Left ventricle myocardium inferior (tissue), 1 donor: Measurements from ENCODE around the gene MYH9. TPM values are rescaled to one million over a fixed set of nuclear protein-coding genes. Genes with fewer than 3 reads are reported as not detected.

Source experiments
- DNase-seq: peaks from one replicate; pipeline ENCODE4 v3.0.0-alpha.2; 2020
- H3K27ac ChIP-seq: fragments of 200-600 bp; replicated peaks from 2 replicates; pipeline ENCODE4 v1.8.0; 2021
- H3K27me3 ChIP-seq: fragments of 200-600 bp; 2 replicates; pipeline ENCODE4 v1.8.0; 2021; ENCODE audit warnings: low read depth
- H3K36me3 ChIP-seq: fragments of 200-600 bp; 2 replicates; pipeline ENCODE4 v1.8.0; 2021
- H3K4me1 ChIP-seq: fragments of 200-600 bp; 2 replicates; pipeline ENCODE4 v1.8.0; 2021
- H3K4me3 ChIP-seq: fragments of 200-600 bp; 2 replicates; pipeline ENCODE4 v1.8.0; 2021; ENCODE audit warnings: mild to moderate bottlenecking, moderate library complexity
- H3K9me3 ChIP-seq: fragments of 200-600 bp; replicated peaks from 2 replicates; pipeline ENCODE4 v1.8.0; 2021
- intact Hi-C: fragments of 100-400 bp; cut with micrococcal nuclease; formaldehyde crosslinking; loops from one replicate; pipeline ENCODE4 v1.11.0; 2022
- total RNA-seq: library from RNA; stranded (reverse); fragmentation: NEBNext Ultra II Directional; extraction: Animal tissue kit (Norgen Biotek cat#: 25700); gene quantifications from one replicate; pipeline ENCODE4 v1.2.1, GENCODE V29; 2021
- TF ChIP-seq, protein P1 (sequence below): fragments of 200-600 bp; IDR thresholded peaks from 2 replicates; pipeline ENCODE4 v1.8.0; 2021; ENCODE audit warnings: antibody characterized with exemption, mild to moderate bottlenecking, borderline replicate concordance
- donor health status: DM: no; HTN: yes; CAD: no; lungs with severe emphysema.

Gene MYH9
- total RNA-seq, 1 donor from 2014 or later, result 150 TPM

DNA sequence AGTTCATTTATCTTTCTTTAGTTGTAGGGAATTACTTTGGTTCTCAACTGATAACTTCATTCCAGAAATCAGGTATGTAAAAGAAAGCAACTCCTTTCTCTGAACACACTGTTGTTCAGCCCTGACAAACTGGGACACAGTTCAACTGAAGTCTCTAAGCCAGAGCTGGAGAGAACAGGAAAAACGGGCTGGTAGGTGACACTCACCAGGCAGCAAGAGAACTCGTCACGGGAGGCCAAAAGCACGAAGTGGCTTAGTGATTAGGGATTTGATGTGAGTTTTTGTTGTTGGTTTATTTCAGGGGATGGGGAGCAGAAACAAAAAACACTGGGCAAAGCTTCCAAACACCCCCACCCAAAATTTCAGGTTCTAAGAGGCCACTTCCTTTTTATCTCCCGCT is 54.1 kb downstream of the MYH9 start:
- no peak for DNase-seq
- no peaks in the 10 kb centered on the region for H3K27me3 ChIP-seq
- H3K9me3 ChIP-seq, result no peaks in the 10 kb centered on the region
- peak overlapping the region; percentile 36 for H3K4me3 ChIP-seq
- H3K4me1 ChIP-seq, result peaks cover 100% of the 10 kb centered on the region
- intact Hi-C loops, result loop anchor here (10.0 kb wide), 1 partner anchor 51 kb away; the partner anchor contains the start of gene MYH9
- peak overlapping the region; percentile 100 for H3K27ac ChIP-seq
- H3K36me3 ChIP-seq, result peaks cover 39% of the 10 kb centered on the region
- TF ChIP-seq, protein P1, sequence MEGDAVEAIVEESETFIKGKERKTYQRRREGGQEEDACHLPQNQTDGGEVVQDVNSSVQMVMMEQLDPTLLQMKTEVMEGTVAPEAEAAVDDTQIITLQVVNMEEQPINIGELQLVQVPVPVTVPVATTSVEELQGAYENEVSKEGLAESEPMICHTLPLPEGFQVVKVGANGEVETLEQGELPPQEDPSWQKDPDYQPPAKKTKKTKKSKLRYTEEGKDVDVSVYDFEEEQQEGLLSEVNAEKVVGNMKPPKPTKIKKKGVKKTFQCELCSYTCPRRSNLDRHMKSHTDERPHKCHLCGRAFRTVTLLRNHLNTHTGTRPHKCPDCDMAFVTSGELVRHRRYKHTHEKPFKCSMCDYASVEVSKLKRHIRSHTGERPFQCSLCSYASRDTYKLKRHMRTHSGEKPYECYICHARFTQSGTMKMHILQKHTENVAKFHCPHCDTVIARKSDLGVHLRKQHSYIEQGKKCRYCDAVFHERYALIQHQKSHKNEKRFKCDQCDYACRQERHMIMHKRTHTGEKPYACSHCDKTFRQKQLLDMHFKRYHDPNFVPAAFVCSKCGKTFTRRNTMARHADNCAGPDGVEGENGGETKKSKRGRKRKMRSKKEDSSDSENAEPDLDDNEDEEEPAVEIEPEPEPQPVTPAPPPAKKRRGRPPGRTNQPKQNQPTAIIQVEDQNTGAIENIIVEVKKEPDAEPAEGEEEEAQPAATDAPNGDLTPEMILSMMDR, result no peak

DNA sequence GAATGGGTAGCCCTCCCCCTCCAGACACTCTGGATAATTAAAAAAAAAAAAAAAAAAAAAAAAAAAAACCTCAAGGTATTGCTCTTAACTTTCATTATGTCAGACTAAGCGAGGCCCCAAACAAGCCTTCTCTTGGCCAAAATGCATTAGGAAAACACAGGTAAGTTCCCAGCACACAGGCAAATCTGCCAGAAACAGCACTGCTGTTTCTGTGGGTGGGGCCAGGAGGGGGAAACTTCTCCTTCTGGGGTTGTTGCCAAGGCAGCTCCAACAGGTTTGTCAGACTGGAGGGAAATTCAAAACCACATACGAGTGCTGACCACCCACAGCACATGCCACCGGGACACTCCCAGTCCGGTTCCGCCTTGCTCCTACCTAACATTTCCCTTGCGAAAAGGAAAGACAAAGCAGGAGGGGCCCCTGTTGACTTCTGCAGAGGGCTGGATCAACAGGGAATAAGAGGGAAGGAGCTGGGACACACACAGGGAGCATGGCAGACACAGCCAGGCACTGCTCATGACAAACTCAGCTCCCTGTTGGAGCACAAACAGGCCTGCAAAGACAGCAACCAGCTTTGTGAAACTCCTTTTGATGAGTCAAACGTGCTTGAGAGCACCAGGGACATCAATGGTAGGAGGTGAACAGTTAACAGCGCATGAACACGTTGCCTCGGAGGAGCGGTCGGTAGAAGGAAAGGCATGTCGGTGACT is 55.0 kb downstream of the MYH9 start:
- no peak for DNase-seq
- Histone ChIP-seq H3K9me3 (no peaks in the 10 kb centered on the region), H3K4me3 (peak overlapping the region; percentile 36), H3K27ac (peak overlapping the region; percentile 100), H3K36me3 (peaks cover 31% of the 10 kb centered on the region), H3K4me1 (peaks cover 100% of the 10 kb centered on the region), H3K27me3 (no peaks in the 10 kb centered on the region)
- TF ChIP-seq, protein P1, result no peak
- intact Hi-C loops, result loop anchor here (10.0 kb wide), 1 partner anchor 52 kb away; the partner anchor contains the start of gene MYH9

DNA sequence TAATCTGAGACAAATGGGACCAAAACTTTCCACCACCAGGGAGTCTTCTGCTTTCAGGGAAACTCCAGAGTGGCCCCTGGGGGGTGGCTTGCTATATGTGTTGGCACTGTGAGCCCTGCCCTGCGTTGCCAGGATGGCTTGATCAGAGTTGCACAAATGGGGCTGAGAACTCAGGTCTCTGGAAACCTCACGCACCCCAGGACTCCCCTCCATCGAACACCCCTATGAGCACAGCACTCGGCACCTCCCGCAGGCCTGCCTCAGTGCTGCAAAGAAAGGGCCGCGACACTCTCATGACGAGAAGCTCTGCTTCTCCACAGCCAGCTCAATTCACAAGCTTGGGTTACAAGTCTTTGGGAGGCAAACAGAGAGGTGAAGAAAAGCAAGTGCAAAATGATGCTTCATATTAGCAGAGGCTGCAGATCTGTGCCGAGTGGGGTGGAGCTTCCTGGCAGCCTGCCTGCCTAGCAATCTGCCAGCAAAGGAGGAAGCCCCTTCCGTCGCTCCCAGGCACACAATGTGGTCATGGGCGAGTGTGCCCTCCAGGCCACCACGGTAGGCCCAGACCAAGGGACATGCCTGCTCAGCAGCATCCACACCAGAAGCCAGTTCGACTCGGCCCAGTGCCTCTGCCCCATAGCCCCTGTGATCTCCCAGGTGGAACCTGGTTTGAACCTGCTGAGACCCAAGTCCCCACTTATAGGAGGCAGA is 55.7 kb downstream of the MYH9 start:
- peaks cover 30% of the 10 kb centered on the region for H3K36me3 ChIP-seq
- H3K27me3 ChIP-seq, result no peaks in the 10 kb centered on the region
- TF ChIP-seq, protein P1, result no peak

DNA sequence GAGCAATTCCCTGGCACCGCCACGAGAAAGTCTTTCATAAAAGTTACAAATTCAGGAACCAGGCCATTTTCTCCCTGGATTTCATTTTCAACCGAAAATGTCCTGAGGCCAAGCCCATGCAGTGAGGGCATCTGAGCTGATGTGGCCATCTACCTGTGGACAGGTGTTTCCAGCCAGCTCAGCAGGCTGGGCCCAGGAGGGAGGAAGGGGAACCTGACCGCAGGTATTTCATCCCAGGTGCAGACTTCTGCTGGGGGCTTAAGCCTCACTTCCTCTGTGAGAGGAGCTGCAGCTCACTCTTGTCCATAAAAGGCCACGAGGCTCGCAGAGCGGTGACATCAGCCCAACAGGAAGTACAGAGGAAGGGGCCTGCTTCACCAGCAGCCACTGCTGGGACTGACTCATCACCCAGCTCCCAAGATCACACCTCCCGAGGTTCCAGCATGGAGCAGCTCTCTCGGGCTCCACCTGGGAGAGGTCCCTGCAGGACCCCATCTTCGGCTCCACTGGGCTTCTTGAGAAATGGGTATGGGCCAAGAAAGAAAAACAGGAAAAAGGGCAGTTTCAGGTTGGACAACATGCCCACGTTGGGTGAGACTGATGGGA is 56.4 kb downstream of the MYH9 start:
- H3K4me1 ChIP-seq, result peaks cover 100% of the 10 kb centered on the region
- H3K4me3 ChIP-seq, result peak overlapping the region; percentile 36
- H3K36me3 ChIP-seq, result peaks cover 30% of the 10 kb centered on the region
- peak overlapping the region; percentile 100 for H3K27ac ChIP-seq
- TF ChIP-seq, protein P1, result no peak
- peak; percentile 80 for DNase-seq
- H3K27me3 ChIP-seq, result no peaks in the 10 kb centered on the region
- intact Hi-C loops, result loop anchor here (10.0 kb wide), 1 partner anchor 53 kb away; the partner anchor contains the start of gene MYH9
- no peaks in the 10 kb centered on the region for H3K9me3 ChIP-seq

More for the DNA sequence above, 55.7 kb downstream of the MYH9 start:
- Histone ChIP-seq H3K9me3 (no peaks in the 10 kb centered on the region), H3K27ac (peak overlapping the region; percentile 100), H3K4me1 (peaks cover 100% of the 10 kb centered on the region), H3K4me3 (peak overlapping the region; percentile 36)
- intact Hi-C loops, result loop anchor here (10.0 kb wide), 1 partner anchor 53 kb away; the partner anchor contains the start of gene MYH9
- DNase-seq, result peak; percentile 83

DNA sequence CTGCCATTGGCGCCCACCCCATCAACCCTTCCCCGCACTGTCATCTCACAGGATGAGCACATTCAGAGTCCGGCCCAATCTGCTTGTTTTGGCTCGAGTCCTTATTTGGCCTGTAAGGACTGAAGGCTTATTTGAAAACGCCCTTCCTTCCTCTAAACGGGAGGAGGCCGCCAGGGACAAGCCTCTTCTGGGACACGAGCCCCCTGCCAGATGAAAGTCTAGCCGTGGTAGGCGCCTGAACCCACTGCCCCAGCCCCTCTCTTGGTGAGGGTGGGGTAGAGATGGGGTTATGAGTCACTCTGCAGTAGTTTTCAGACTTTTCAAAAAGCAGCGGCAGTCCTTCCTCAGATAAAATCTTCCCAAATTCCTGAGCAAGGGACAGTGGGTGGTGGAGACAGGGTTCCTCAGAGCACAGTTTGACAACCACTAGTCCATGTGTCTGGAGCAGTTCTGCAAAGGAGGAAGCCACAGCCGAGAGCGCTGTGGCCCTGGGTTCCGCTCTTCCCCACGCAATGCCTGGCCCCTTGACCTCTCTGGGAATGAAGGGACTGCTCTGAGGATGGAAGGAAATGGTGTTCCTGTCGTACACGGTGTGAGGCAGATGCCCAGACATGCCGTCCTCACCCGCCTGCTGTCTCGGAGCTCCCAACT is 57.0 kb downstream of the MYH9 start:
- no peaks in the 10 kb centered on the region for H3K9me3 ChIP-seq
- TF ChIP-seq, protein P1, result no peak
- H3K4me1 ChIP-seq, result peaks cover 100% of the 10 kb centered on the region
- peak; percentile 69 for DNase-seq
- peak overlapping the region; percentile 36 for H3K4me3 ChIP-seq
- H3K27me3 ChIP-seq, result no peaks in the 10 kb centered on the region
- peak overlapping the region; percentile 100 for H3K27ac ChIP-seq
- intact Hi-C loops, result loop anchor here (10.0 kb wide), 1 partner anchor 54 kb away; the partner anchor contains the start of gene MYH9
- H3K36me3 ChIP-seq, result peaks cover 30% of the 10 kb centered on the region
